GM19324 (cell line): ENCODE data around the gene KCNH5.
"Not testable (repeated sequence)": the region's sequence is repeated elsewhere in the genome, so short reads cannot be mapped to it uniquely, and the experiment has no call there.

Experiments used
- ATAC-seq: cut with Tn5 transposase; IDR thresholded peaks from one replicate; pipeline ENCODE4 v1.9.1; 2021; ENCODE audit warnings: mild to moderate bottlenecking, moderate library complexity; ENCODE audit not compliant: unreplicated experiment, low FRiP score

The KCNH5 gene

DNA sequence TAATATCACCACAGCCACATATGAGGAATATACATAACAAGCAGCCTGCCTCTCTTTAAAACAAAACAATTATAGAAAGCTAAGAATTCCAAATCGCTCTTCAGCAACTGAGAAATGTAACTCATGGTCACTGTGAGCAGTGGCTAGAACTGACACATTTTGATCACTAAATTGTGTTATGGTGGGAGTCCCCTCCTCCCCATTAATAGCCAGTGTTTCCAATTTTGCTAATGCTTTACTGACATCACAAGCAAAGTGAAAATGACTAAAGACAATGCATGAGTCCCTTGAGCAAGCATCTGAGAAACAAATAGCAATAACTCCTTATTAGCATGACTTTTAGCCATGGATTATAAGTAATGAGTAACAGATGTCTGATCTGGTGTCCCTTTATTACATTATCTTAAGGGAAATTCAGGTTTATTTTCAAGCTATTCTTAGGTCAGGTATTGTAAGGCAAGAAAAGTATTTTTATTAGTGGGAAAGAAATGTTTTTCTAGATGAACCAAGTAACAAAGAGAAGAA is 148.3 kb downstream of the KCNH5 start:
- ATAC-seq: no peak

GRCh38 chr14:62894736-62895135 is 150.5 kb downstream of the KCNH5 start:
- no peak for ATAC-seq

DNA sequence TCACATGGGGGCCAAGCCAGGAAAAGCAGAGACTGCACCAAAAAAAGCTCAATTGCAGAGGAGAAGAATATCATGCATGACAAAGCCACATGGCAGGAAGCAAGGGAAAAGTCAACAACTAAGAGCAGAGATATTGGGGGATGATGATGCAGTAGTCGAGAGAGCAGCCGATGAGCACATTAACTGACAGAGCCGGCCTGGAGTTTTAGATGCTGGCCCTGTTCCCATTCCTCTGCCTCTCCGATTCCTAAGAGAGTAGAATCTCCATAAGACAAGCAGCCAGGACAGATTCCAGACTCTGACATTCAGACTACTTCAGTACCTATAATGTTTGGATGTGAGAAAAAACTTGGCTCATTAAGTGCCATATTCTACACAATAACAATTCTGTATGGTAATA is 155.9 kb downstream of the KCNH5 start:
- no peak for ATAC-seq

GRCh38 chr14:62886461-62886860 is 158.8 kb downstream of the KCNH5 start:
- no peak for ATAC-seq

- ATAC-seq: no peak
These were observed 159.8 kb downstream of the KCNH5 start for GRCh38 chr14:62885451-62885850.

DNA sequence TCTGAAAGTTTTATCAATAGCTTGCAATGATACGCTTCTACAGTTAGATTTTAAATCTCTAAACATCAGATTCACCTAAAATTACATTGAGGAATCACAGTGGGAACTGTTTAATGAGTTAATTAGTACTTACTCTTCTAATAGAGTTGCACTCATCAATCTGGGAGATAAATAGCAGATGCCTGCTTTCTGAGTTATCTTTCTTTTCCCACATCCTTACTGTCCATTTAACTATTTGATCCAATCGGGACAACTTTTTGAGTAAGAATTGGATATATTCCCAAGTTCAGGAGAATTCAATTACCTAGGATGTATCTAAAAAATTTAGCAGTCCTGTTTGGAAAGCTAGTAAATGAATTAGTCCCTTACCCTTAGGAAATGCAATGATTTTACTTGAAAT is 162.3 kb downstream of the KCNH5 start:
- no peak for ATAC-seq

DNA sequence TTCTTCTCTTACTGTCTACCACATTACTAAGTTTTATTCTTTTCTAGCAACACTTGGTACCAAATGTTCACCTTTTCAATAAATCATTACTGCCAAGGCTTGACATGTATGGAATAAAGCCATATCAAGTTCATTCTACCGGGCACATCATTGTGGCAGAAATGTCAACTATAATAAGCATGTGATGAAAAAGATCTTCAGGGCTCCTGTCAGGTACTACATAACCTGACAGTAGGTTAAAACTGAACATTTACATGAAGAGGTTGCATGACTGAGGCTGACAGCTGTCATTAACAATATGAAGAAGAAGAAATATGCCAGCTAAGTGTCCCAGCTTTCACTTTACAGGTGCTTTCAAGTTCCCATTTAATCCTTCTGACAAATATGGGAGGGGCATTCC is 178.9 kb downstream of the KCNH5 start:
- ATAC-seq: no peak

DNA sequence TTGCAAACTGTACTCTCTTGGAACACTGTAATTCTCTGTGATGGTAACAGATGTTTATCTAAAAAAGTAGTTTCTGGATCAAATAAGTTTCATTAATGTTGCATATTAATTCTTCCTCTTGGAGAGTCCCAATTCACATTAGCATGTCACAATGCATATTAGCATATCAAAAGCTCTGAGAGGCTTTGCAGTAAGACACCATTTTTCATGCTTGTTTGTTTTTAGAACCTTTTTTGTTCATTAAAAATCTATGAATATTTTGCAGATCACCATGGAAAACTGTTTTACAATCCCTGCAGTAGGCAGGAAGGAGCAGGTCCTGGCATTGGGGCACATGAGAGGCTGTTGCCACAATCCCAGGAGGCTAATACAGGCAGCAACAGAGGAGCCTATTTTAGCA is 180.7 kb downstream of the KCNH5 start:
- no peak for ATAC-seq

DNA sequence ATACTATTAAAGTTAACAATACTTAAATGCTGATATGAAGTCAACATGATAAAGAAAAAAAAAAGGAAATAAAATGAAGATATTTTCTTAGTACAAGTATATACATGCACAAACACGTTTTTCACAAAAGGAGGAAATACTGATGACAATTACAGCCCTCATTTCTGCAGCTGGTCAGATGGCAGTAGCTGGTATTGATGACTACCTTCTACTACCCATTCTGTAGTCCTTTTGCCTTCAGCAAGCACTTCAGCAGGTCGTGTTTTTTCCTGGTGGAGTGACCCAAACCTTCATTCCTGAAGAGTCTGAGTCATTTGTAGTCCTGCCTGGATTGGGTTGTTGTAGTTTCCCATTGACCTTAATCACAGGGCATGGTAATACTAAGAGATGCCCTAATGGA is 187.2 kb downstream of the KCNH5 start:
- not testable (repeated sequence) for ATAC-seq

DNA sequence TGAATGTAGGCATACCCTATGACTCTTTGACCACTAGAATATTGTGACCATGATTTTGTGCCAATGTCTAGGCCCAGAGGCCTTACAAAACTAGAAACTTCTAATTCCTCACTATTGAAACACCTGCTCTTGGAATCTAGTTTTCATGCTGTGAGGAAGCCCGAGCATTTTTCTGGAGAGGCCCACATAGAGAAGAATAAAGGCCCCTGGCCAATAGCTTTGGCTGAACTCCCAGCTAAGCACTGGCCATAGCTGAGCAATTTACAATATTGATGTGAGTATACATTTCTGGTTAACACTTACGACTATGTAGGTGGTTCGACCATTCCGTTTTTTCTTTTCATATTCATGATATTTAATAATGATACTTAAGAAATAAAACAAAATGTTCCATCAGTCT is 190.3 kb downstream of the KCNH5 start:
- ATAC-seq: no peak

GRCh38 chr14:62847168-62847567 is 198.1 kb downstream of the KCNH5 start:
- no peak for ATAC-seq

DNA sequence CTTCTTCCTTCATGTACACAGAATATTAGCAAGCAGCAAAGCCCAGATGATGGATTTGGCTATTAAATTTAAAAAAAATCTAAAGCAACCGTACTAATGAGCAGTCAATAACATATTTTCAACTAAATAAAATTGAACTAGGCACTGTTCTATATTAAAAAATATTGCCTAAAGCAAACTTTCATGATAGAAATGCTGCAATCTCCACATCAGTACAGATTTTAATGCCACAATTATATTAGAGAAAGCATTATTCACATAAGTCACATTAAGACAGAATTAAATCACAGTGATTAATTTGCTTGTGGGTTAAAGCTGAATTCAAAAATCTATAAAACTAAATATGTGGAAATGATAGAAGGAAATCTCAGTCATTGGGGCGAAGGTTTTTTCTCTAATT is 200.7 kb downstream of the KCNH5 start:
- ATAC-seq: no peak

GRCh38 chr14:62824086-62824485 is 221.2 kb downstream of the KCNH5 start:
- ATAC-seq: no peak

- no peak for ATAC-seq
These were observed 225.3 kb downstream of the KCNH5 start for GRCh38 chr14:62819931-62820330.

DNA sequence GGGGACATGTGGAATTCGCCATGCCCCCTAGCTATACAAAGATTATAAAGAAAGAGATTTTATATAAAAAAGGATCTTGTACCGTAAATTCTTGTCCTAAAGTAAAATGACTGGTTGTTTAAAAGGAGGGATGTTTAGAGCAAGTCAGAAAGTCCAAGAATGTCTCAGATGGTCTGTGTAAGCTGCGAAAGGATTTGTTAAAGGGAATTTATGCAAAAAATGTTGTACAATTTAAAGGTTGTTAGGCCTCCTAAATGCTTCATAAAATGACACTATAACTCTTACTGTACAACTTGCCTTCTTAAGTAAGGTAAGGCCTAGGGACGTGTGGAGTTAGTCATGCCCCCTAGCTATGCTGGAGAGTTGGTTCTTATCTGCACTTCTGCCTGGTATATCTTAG is 237.6 kb downstream of the KCNH5 start:
- no peak for ATAC-seq

DNA sequence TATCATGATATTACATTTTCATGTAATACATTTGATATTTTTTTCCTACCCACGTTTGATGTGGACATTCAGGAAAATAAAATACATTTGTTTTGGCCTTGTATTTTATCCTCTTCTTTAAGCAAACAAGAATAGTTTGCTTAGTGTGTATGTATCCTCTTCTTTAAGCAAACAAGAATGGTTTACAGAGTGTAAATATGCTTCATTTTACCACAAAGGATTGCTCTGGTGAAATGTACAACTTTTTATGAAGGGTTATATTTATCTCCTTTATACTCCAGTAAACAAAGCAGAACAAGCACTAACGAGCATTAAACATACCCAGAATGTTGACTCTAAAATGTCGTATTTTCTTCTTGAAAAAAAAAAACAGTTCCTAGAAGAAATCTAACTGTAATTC is 244.7 kb downstream of the KCNH5 start:
- no peak for ATAC-seq

- no peak for ATAC-seq
These were observed 248.8 kb downstream of the KCNH5 start for GRCh38 chr14:62796431-62796830.

- ATAC-seq: no peak
These were observed 252.7 kb downstream of the KCNH5 start for GRCh38 chr14:62792578-62792977.

DNA sequence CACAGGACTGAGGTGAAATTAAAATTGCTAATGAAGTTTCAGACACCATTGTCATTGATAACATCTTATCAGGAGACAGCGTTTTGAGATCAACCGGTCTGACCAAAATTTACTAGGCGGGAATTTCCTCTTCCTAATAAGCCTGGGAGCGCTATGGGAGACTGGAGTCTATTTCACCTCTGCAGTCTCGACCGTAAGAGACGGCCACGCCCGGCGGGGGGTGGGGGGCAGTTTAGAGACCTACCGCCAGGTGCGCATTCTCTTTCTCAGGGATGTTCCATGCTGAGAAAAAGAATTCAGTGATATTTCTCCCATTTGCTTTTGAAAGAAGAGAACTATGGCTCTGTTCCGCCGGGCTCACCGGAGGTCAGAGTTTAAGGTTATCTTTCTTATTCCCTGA is 263.9 kb downstream of the KCNH5 start:
- not testable (repeated sequence) for ATAC-seq

GRCh38 chr14:62778852-62779251 is 266.4 kb downstream of the KCNH5 start:
- no peak for ATAC-seq

GRCh38 chr14:62778310-62778709 is 266.9 kb downstream of the KCNH5 start:
- ATAC-seq: no peak

DNA sequence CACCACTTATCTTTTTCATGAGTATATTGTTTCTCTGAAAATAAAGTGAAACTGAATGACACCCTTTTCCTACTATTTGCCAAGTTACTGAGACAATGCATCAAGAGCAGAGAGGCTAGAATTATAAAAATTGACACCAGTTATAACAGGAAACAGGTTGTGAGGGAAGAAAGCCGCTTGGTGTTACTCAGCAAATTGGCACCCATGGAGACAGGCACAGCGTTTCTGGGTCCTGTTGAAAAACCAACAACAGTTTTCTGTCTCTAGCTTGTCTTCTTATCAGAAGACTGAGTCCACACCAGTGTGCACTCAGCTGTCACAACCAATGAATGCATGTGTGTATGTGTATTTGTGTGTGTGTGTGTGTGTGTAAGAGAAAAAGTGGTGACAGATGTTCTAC is 267.7 kb downstream of the KCNH5 start:
- ATAC-seq: no peak

DNA sequence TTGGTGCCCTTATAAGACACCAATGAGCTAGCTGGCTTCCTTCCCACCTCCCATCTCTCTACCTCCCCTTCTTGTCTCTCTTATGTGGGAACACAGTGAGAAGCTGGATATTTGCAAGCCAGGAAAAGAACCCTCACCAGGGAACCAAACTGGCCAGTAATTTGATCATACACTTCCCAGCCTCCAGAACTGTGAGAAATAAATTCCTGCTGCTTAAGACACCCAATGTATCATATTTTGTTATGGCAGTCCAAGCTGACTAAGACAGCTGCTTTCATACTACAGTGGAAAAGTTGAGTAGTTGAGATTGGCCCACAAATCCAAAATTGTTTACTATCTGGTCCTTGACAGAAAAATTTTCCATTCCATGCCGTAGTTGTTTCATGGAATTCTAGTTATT is 269.0 kb downstream of the KCNH5 start:
- no peak for ATAC-seq
